ENCODE data around the gene ALG1. TPM values are rescaled to one million over a fixed set of nuclear protein-coding genes. Genes with fewer than 3 reads are reported as not detected.
A peak's percentile ranks its signal among the peaks of the same experiment; 100 is the strongest.
"Not testable (repeated sequence)": the region's sequence is repeated elsewhere in the genome, so short reads cannot be mapped to it uniquely, and the experiment has no call there.

ALG1 gene
- total and polyA plus RNA-seq, 4 donors = 14.5 to 24.1 (median 21.1) TPM

GRCh38 chr16:5108505-5109158 is 37.0 kb downstream of the ALG1 start:
- Histone ChIP-seq H3K9me3 (ENCODE audit: control insufficient read depth, insufficient read depth, low read length) (no peaks in the 10 kb centered on the region), H3K27ac (ENCODE audit: low read depth, low read length) (no peak overlapping the region), H3K4me3 (ENCODE audit: low read depth, low read length) (no peak overlapping the region), H3K36me3 (ENCODE audit: control insufficient read depth, insufficient read depth, low read length) (no peaks in the 10 kb centered on the region), H3K27me3 (ENCODE audit: control insufficient read depth, insufficient read depth, low read length) (no peaks in the 10 kb centered on the region), H3K4me1 (ENCODE audit: control insufficient read depth, insufficient read depth, low read length) (no peaks in the 10 kb centered on the region)
- no peak for DNase-seq (ENCODE audit: low read depth in 4 of 6, low spot score in 6 of 6)
- WGBS (ENCODE audit: insufficient coverage) = 94% methylated on average over 26 of the region's 27 CpGs

- H3K36me3 ChIP-seq (ENCODE audit: control insufficient read depth, insufficient read depth, low read length); H3K27me3 ChIP-seq (ENCODE audit: control insufficient read depth, insufficient read depth, low read length); H3K9me3 ChIP-seq (ENCODE audit: control insufficient read depth, insufficient read depth, low read length); H3K27ac ChIP-seq (ENCODE audit: low read depth, low read length); DNase-seq (ENCODE audit: low read depth in 4 of 6, low spot score in 6 of 6); H3K4me1 ChIP-seq (ENCODE audit: control insufficient read depth, insufficient read depth, low read length); H3K4me3 ChIP-seq (ENCODE audit: low read depth, low read length): not testable (repeated sequence)
- WGBS (ENCODE audit: insufficient coverage) = 89% methylated on average over 7 of the region's 10 CpGs
Measured at GRCh38 chr16:5110933-5111332, 39.3 kb downstream of the ALG1 start.

DNA sequence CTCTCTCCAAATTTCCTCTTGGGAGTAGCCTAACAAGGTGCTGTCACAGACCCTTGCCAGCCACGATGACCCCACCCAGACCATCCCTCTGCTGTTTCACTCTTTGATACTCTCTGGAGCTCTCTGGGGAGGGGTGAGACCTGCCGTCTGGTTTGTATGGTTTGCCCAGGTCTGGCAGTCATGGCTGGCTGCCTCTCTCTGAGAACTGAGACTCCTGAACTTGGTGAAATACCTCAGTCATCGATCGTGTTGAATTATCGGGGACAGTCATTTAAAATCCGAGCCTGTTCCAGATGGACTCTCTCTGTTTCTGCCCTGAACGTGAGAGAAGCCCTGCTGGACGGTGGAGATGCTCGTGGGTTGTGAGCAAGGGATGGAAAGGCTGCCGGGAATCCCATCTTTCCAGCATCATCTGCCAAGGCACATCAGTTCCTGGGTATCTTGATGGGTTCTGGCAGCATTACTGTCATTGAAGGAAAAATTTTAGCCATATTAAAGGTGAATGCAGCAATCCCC is 45.2 kb downstream of the ALG1 start:
- not testable (repeated sequence) for H3K4me1 ChIP-seq (ENCODE audit: control insufficient read depth, insufficient read depth, low read length); H3K9me3 ChIP-seq (ENCODE audit: control insufficient read depth, insufficient read depth, low read length); H3K4me3 ChIP-seq (ENCODE audit: low read depth, low read length); H3K36me3 ChIP-seq (ENCODE audit: control insufficient read depth, insufficient read depth, low read length); H3K27me3 ChIP-seq (ENCODE audit: control insufficient read depth, insufficient read depth, low read length); H3K27ac ChIP-seq (ENCODE audit: low read depth, low read length)
- peak in 1 of 6 donors; percentile 28 for DNase-seq (ENCODE audit: low read depth in 4 of 6, low spot score in 6 of 6)
- WGBS (ENCODE audit: insufficient coverage) = 67% methylated on average over 5 of the region's 10 CpGs

DNA sequence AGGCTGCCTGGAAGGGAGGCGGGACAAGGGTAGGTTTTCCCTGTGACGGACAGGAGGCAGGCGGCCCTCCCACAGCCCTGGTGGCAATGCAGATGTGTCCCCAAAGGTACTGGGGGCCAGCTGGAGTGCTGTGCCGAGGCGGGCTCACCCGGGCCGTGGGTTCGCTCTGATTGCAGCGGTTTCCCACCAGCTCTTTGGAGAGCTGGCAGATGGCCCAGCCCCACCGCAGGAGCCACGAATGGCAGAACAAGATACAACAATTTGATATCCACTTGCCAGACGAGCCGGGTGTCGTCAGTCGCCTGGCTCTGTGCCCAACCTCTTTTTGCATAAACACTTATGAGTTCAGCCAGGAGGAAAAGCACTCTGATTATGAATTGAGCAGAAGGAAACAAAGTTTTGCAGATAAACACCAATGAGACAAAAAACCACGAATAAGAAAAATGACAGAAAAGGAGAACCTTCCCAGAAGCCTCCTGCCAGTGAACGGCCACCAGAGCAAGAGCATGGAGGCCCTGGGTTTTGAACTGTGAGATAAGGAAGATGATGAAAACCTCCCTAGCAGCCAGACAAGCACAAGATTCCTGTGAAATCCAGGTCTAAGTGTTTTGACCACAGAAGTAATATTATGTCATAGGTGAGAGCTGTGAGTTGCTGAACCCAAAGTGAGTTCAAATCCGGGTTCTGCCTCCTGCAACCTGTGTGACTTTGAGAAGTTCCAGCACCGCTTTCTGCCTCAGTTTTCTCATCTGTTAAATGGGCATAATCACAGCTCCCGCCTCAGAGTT is 45.9 kb downstream of the ALG1 start:
- peak in 2 of 6 donors; percentile 76 to 86 for DNase-seq (ENCODE audit: low read depth in 4 of 6, low spot score in 6 of 6)
- H3K27ac ChIP-seq (ENCODE audit: low read depth, low read length); H3K4me3 ChIP-seq (ENCODE audit: low read depth, low read length); H3K27me3 ChIP-seq (ENCODE audit: control insufficient read depth, insufficient read depth, low read length); H3K4me1 ChIP-seq (ENCODE audit: control insufficient read depth, insufficient read depth, low read length); H3K9me3 ChIP-seq (ENCODE audit: control insufficient read depth, insufficient read depth, low read length); H3K36me3 ChIP-seq (ENCODE audit: control insufficient read depth, insufficient read depth, low read length): not testable (repeated sequence)
- 24% methylated on average over 9 of the region's 20 CpGs for WGBS (ENCODE audit: insufficient coverage)

DNA sequence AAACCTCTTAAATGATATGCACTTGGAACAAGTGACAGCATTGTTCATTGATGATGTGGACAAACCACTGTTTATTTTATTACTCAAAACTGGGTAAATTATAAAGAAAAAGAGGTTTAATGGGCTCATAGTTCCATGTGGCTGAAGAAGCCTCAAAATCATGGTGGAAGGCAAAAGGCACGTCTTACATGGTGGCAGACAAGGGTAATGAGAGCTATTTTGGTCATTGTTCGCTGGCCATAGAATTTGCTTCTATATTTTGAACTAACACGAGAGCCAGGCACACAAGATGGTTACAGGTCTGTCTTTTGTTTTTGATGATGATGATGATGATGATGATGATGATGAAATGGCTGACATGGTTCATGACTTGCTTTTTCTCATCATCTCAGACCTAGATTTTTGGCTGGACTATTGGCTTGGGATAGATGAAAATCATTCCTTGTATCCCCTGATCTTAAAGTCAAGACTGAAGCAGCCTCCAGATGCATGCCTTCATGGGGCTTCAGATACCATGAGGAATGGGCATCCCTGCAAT is 59.9 kb downstream of the ALG1 start:
- not testable (repeated sequence) for H3K4me1 ChIP-seq (ENCODE audit: control insufficient read depth, insufficient read depth, low read length); H3K4me3 ChIP-seq (ENCODE audit: low read depth, low read length); H3K27ac ChIP-seq (ENCODE audit: low read depth, low read length); H3K9me3 ChIP-seq (ENCODE audit: control insufficient read depth, insufficient read depth, low read length); H3K27me3 ChIP-seq (ENCODE audit: control insufficient read depth, insufficient read depth, low read length); DNase-seq (ENCODE audit: low read depth in 4 of 6, low spot score in 6 of 6); H3K36me3 ChIP-seq (ENCODE audit: control insufficient read depth, insufficient read depth, low read length)
- 86% methylated on average over 1 of the region's 3 CpGs for WGBS (ENCODE audit: insufficient coverage)

- peak in 1 of 6 donors; percentile 31 for DNase-seq (ENCODE audit: low read depth in 4 of 6, low spot score in 6 of 6)
- not testable (repeated sequence) for H3K4me3 ChIP-seq (ENCODE audit: low read depth, low read length); H3K27ac ChIP-seq (ENCODE audit: low read depth, low read length); H3K9me3 ChIP-seq (ENCODE audit: control insufficient read depth, insufficient read depth, low read length); H3K4me1 ChIP-seq (ENCODE audit: control insufficient read depth, insufficient read depth, low read length); H3K36me3 ChIP-seq (ENCODE audit: control insufficient read depth, insufficient read depth, low read length); H3K27me3 ChIP-seq (ENCODE audit: control insufficient read depth, insufficient read depth, low read length)
- WGBS (ENCODE audit: insufficient coverage) = 34% methylated on average over 4 of the region's 13 CpGs
Measured at GRCh38 chr16:5132915-5133600, 61.4 kb downstream of the ALG1 start.

GRCh38 chr16:5134739-5135452 is 63.3 kb downstream of the ALG1 start:
- H3K4me3 ChIP-seq (ENCODE audit: low read depth, low read length); H3K4me1 ChIP-seq (ENCODE audit: control insufficient read depth, insufficient read depth, low read length); H3K27me3 ChIP-seq (ENCODE audit: control insufficient read depth, insufficient read depth, low read length); DNase-seq (ENCODE audit: low read depth in 4 of 6, low spot score in 6 of 6); H3K27ac ChIP-seq (ENCODE audit: low read depth, low read length); H3K9me3 ChIP-seq (ENCODE audit: control insufficient read depth, insufficient read depth, low read length); H3K36me3 ChIP-seq (ENCODE audit: control insufficient read depth, insufficient read depth, low read length): not testable (repeated sequence)
- 48% methylated on average over 8 of the region's 13 CpGs for WGBS (ENCODE audit: insufficient coverage)

All from spinal cord (tissue), 10 donors.